HFFc6 (cell line): ENCODE measurements around the gene NMD3. TPM values are rescaled to one million over a fixed set of nuclear protein-coding genes. Genes with fewer than 3 reads are reported as not detected.

Experiments
- DNase-seq: peaks from one replicate; pipeline ENCODE4 v3.0.0-alpha.2; 2018
- H3K27ac Mint-ChIP-seq: 2 replicates; pipeline ENCODE4 v1.8.0; 2020; ENCODE audit warnings: mild to moderate bottlenecking, mixed read lengths
- H3K27me3 Mint-ChIP-seq: 2 replicates; pipeline ENCODE4 v1.8.0; 2021; ENCODE audit warnings: mild to moderate bottlenecking, moderate library complexity, mixed read lengths; ENCODE audit not compliant: insufficient read depth
- H3K36me3 Mint-ChIP-seq: 2 replicates; pipeline ENCODE4 v1.8.0; 2021; ENCODE audit warnings: low read depth, mixed read lengths
- H3K4me1 Mint-ChIP-seq: 2 replicates; pipeline ENCODE4 v1.8.0; 2020; ENCODE audit warnings: low read depth, mixed read lengths
- H3K4me3 Mint-ChIP-seq: 2 replicates; pipeline ENCODE4 v1.8.0; 2020; ENCODE audit warnings: mild to moderate bottlenecking, moderate library complexity, mixed read lengths
- H3K9me3 Mint-ChIP-seq: 2 replicates; pipeline ENCODE4 v1.8.0; 2020; ENCODE audit warnings: mild to moderate bottlenecking, mixed read lengths
- CTCF ChIP-seq: fragments of 200-600 bp; sonication (generic); IDR thresholded peaks from 2 replicates; pipeline ENCODE4 v1.5.0; 2021; ENCODE audit warnings: antibody characterized with exemption, mild to moderate bottlenecking
- total RNA-seq, 6 experiments: library from RNA; stranded (reverse); fragmentation: NEBNext Ultra II Directional; extraction: Animal tissue kit (Norgen Biotek cat#: 25700); gene quantifications; 2 replicates in 1 of 6; 3 replicates in 5 of 6; pipeline ENCODE4 v1.2.3, GENCODE V29; 2021

NMD3 gene
- total RNA-seq, 6 experiments from 2014 or later: 56.8 to 72.3 (median 64.3) TPM

- Mint-ChIP-seq H3K4me1 (no peaks in the 10 kb centered on the region), H3K36me3 (no peaks in the 10 kb centered on the region), H3K4me3 (no peak overlapping the region), H3K27ac (no peak overlapping the region), H3K27me3 (no peaks in the 10 kb centered on the region; the same call in 1 of the 2 replicates), H3K9me3 (no peaks in the 10 kb centered on the region)
- TF ChIP-seq CTCF: no peak
- DNase-seq: no peak
Observed at GRCh38 chr3:161295325-161295724, 74.2 kb downstream of the NMD3 start.

GRCh38 chr3:161296814-161297213 is 75.7 kb downstream of the NMD3 start:
- Mint-ChIP-seq H3K36me3 (no peaks in the 10 kb centered on the region), H3K9me3 (no peaks in the 10 kb centered on the region), H3K27ac (no peak overlapping the region), H3K4me1 (no peaks in the 10 kb centered on the region), H3K27me3 (no peaks in the 10 kb centered on the region; the same call in 1 of the 2 replicates), H3K4me3 (no peak overlapping the region)
- DNase-seq: no peak
- TF ChIP-seq CTCF: no peak

Other genes with a start within 250 kb of the NMD3 start
- 1 to 10 TPM in 2 of 6 experiments, under 1 TPM in 4; 0.37 to 3.8 (median 0.66) TPM for gene B3GALNT1, start 116.0 kb upstream of the NMD3 start, total RNA-seq
- gene SPTSSB, start 150.2 kb downstream of the NMD3 start, total RNA-seq: not detected